ENCODE measurements around the gene NUP205.

NUP205 gene

GRCh38 chr7:135527025-135527424 lies 30.7 kb upstream of the NUP205 start:
- TF ChIP-seq CTCF (IDR thresholded peaks at IDR 0.05; ENCODE audit: low read length) (no peak), EZH2 (IDR thresholded peaks at IDR 0.05; ENCODE audit: borderline replicate concordance, low read length) (no peak)
- no peak overlapping the region for H3K27ac ChIP-seq (ENCODE audit: low read depth, low read length, poor library complexity, severe bottlenecking)
- no peak overlapping the region for H2AFZ ChIP-seq (ENCODE audit: low read length)
- no peaks in the 10 kb centered on the region for H3K4me1 ChIP-seq (ENCODE audit: insufficient read depth, low read length, severe bottlenecking)
- H3K36me3 ChIP-seq (ENCODE audit: insufficient read depth, low read length) = no peaks in the 10 kb centered on the region
- no peaks in the 10 kb centered on the region for H3K79me2 ChIP-seq (ENCODE audit: insufficient read depth, low read length)
- no peaks in the 10 kb centered on the region for H4K20me1 ChIP-seq (ENCODE audit: insufficient read depth, low read length)
- no peak overlapping the region for H3K4me3 ChIP-seq (ENCODE audit: low read depth, low read length, poor library complexity, severe bottlenecking)
- no peaks in the 10 kb centered on the region for H3K9me2 ChIP-seq (ENCODE audit: low read depth, low read length)
- no peaks in the 10 kb centered on the region for H3F3A ChIP-seq (ENCODE audit: insufficient read depth, low read length)
- H3K4me2 ChIP-seq (ENCODE audit: low read length) = no peak overlapping the region
- no peak overlapping the region for H3K9ac ChIP-seq (ENCODE audit: low read length)
- peaks cover 3% of the 10 kb centered on the region; the same call in 1 of the 2 replicates for H3K9me3 ChIP-seq (ENCODE audit: low read length)
- H3K27me3 ChIP-seq (ENCODE audit: insufficient read depth, low read length) = no peaks in the 10 kb centered on the region; the same call in 1 of the 2 replicates

DNA sequence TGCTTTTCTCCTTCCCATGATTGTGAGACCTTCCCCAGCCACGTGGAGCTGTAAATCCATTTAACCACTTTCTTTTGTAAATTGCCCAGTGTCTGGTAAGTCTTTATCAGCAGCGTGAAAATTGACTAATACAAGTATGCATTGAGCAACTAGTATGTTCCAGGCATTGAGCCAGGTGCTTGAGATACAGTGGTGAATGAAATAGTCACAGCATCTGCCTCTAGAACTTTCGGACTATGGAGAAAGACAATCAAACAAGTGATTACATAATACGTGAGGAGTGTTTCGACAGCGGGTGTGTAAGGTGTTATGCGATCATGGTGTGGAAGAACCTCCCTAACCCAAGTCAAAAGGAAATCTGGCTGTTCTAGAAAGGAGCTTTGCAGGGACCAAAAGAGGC lies 21.6 kb upstream of the NUP205 start:
- no peaks in the 10 kb centered on the region for H3K9me2 ChIP-seq (ENCODE audit: low read depth, low read length)
- no peaks in the 10 kb centered on the region; the same call in 1 of the 2 replicates for H3K36me3 ChIP-seq (ENCODE audit: insufficient read depth, low read length)
- peaks cover 5% of the 10 kb centered on the region; the same call in 1 of the 2 replicates for H3K9me3 ChIP-seq (ENCODE audit: low read length)
- no peaks in the 10 kb centered on the region for H3K4me1 ChIP-seq (ENCODE audit: insufficient read depth, low read length, severe bottlenecking)
- H4K20me1 ChIP-seq (ENCODE audit: insufficient read depth, low read length) = no peaks in the 10 kb centered on the region
- H3K79me2 ChIP-seq (ENCODE audit: insufficient read depth, low read length) = no peaks in the 10 kb centered on the region
- H3K9ac ChIP-seq (ENCODE audit: low read length) = no peak overlapping the region
- H3F3A ChIP-seq (ENCODE audit: insufficient read depth, low read length) = no peaks in the 10 kb centered on the region
- H3K4me2 ChIP-seq (ENCODE audit: low read length) = no peak overlapping the region
- TF ChIP-seq CTCF (IDR thresholded peaks at IDR 0.05; ENCODE audit: low read length) = no peak
- TF ChIP-seq EZH2 (IDR thresholded peaks at IDR 0.05; ENCODE audit: borderline replicate concordance, low read length) = no peak
- H3K4me3 ChIP-seq (ENCODE audit: low read depth, low read length, poor library complexity, severe bottlenecking) = no peak overlapping the region
- H3K27me3 ChIP-seq (ENCODE audit: insufficient read depth, low read length) = peaks cover 10% of the 10 kb centered on the region; the same call in 1 of the 2 replicates
- no peak overlapping the region for H3K27ac ChIP-seq (ENCODE audit: low read depth, low read length, poor library complexity, severe bottlenecking)
- H2AFZ ChIP-seq (ENCODE audit: low read length) = no peak overlapping the region

DNA sequence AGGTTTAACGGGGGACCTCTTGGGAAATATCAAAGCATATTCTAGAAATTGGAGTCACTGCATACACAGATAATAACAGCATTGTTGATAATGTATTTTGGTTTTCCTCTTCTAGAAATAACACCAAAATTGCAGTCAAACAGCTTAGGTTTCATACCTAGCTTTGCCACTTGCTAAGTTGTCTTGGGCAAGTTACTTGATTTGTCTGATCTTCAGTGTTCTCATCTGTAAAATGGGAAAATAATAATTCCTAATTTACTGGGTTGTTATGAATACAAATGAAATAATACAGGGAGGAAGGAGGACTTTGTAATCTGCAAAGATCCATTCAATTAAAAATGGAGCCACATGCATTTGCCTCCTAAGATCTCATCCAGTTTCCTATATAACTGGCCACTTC lies 20.3 kb upstream of the NUP205 start:
- Histone ChIP-seq H3K9ac (ENCODE audit: low read length) (no peak overlapping the region), H2AFZ (ENCODE audit: low read length) (no peak overlapping the region)

More for the DNA sequence above, 20.3 kb upstream of the NUP205 start:
- no peak overlapping the region for H3K27ac ChIP-seq (ENCODE audit: low read depth, low read length, poor library complexity, severe bottlenecking)
- no peak overlapping the region for H3K4me2 ChIP-seq (ENCODE audit: low read length)
- H3K27me3 ChIP-seq (ENCODE audit: insufficient read depth, low read length) = peaks cover 10% of the 10 kb centered on the region; the same call in 1 of the 2 replicates
- H3K9me3 ChIP-seq (ENCODE audit: low read length) = peaks cover 5% of the 10 kb centered on the region; the same call in 1 of the 2 replicates
- H3K4me1 ChIP-seq (ENCODE audit: insufficient read depth, low read length, severe bottlenecking) = no peaks in the 10 kb centered on the region
- H4K20me1 ChIP-seq (ENCODE audit: insufficient read depth, low read length) = no peaks in the 10 kb centered on the region
- H3K36me3 ChIP-seq (ENCODE audit: insufficient read depth, low read length) = no peaks in the 10 kb centered on the region; the same call in 1 of the 2 replicates
- TF ChIP-seq EZH2 (IDR thresholded peaks at IDR 0.05; ENCODE audit: borderline replicate concordance, low read length) = no peak
- no peak for TF ChIP-seq CTCF (IDR thresholded peaks at IDR 0.05; ENCODE audit: low read length)
- no peaks in the 10 kb centered on the region for H3F3A ChIP-seq (ENCODE audit: insufficient read depth, low read length)
- H3K4me3 ChIP-seq (ENCODE audit: low read depth, low read length, poor library complexity, severe bottlenecking) = no peak overlapping the region
- no peaks in the 10 kb centered on the region for H3K79me2 ChIP-seq (ENCODE audit: insufficient read depth, low read length)
- no peaks in the 10 kb centered on the region for H3K9me2 ChIP-seq (ENCODE audit: low read depth, low read length)

All from OCI-LY1 (cell line).